Activated gamma-delta T cell treated with Interleukin-2 at 50 U/mL for 16 hours (primary cell): ENCODE data around the gene MACROD2.
"Not testable (repeated sequence)": the region's sequence is repeated elsewhere in the genome, so short reads cannot be mapped to it uniquely, and the experiment has no call there.

Experiments
- DNase-seq: peaks from one replicate; pipeline ENCODE4 v3.0.0-alpha.2; 2020

MACROD2 gene

GRCh38 chr20:13995086-13995665, at the start of gene MACROD2:
Gene MACROD2 (plus strand): TSS chr20:13995516.
- no peak for DNase-seq

- DNase-seq, result no peak
These were observed 47.6 kb upstream of the MACROD2 start for GRCh38 chr20:13947719-13948118.

GRCh38 chr20:13953227-13953626, 42.1 kb upstream of the MACROD2 start:
- no peak for DNase-seq

GRCh38 chr20:13960119-13960518, 35.2 kb upstream of the MACROD2 start:
- no peak for DNase-seq

GRCh38 chr20:13960525-13960924, 34.8 kb upstream of the MACROD2 start:
- no peak for DNase-seq

- DNase-seq, result no peak
These were observed 11.1 kb upstream of the MACROD2 start for GRCh38 chr20:13984211-13984610.

- no peak for DNase-seq
These were observed 4.9 kb upstream of the MACROD2 start, which contains the start of gene SEL1L2 for GRCh38 chr20:13990465-13990864. Gene SEL1L2 (minus strand): TSS chr20:13990614. CDS start chr20:13990534, 80 bp downstream.

- no peak for DNase-seq
These were observed 4.0 kb upstream of the MACROD2 start for GRCh38 chr20:13991311-13991710.

- DNase-seq, result not testable (repeated sequence)
These were observed 3.4 kb upstream of the MACROD2 start for GRCh38 chr20:13991955-13992354.

GRCh38 chr20:13995841-13996240, 525 bp downstream of the MACROD2 start:
- DNase-seq, result no peak

GRCh38 chr20:13996265-13996664, 949 bp downstream of the MACROD2 start:
- no peak for DNase-seq

GRCh38 chr20:14000917-14001316, 5.6 kb downstream of the MACROD2 start:
- DNase-seq, result no peak

GRCh38 chr20:14005996-14006395, 10.7 kb downstream of the MACROD2 start:
- no peak for DNase-seq

GRCh38 chr20:14009208-14009607, 13.9 kb downstream of the MACROD2 start:
- DNase-seq, result no peak

GRCh38 chr20:14012671-14013070, 17.4 kb downstream of the MACROD2 start:
- DNase-seq, result no peak

GRCh38 chr20:14030991-14031390, 35.7 kb downstream of the MACROD2 start:
- no peak for DNase-seq

- no peak for DNase-seq
These were observed 38.0 kb downstream of the MACROD2 start for GRCh38 chr20:14033310-14033709.

- DNase-seq, result no peak
These were observed 41.3 kb downstream of the MACROD2 start for GRCh38 chr20:14036567-14036966.

- DNase-seq, result not testable (repeated sequence)
These were observed 49.5 kb downstream of the MACROD2 start for GRCh38 chr20:14044712-14045276.

GRCh38 chr20:14046534-14046933, 51.2 kb downstream of the MACROD2 start:
- no peak for DNase-seq

- DNase-seq, result no peak
These were observed 53.8 kb downstream of the MACROD2 start for GRCh38 chr20:14049111-14049510.

GRCh38 chr20:14051454-14051853, 56.1 kb downstream of the MACROD2 start:
- no peak for DNase-seq

- no peak for DNase-seq
These were observed 59.9 kb downstream of the MACROD2 start for GRCh38 chr20:14055127-14055742.

- no peak for DNase-seq
These were observed 66.9 kb downstream of the MACROD2 start for GRCh38 chr20:14062171-14062570.

- DNase-seq, result no peak
These were observed 67.5 kb downstream of the MACROD2 start for GRCh38 chr20:14062786-14063185.
